ENCODE data around the gene NEK6. TPM values are rescaled to one million over a fixed set of nuclear protein-coding genes. Genes with fewer than 3 reads are reported as not detected.

NEK6 gene
- total RNA-seq, 2 experiments from 2014 or later = 0.89 to 1.7 TPM

DNA sequence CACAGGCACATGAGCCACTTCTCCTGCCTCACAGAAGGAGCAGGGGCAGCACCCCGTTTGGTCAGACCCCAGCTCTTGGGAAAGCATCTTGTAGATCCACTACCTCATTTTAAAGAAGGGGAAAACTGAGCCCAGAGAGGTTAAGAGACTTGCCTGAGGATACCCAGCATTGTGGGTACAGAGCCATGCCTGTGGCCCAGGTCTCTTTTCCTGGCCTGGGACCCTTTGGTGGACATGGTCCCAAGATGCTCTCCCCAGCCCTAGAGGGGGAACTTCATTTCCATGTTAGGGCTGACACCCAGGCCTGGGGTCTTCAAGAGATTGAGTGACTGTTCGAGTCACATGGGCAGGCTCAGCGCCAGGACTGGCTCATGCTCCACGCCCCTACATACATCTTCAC is 64.2 kb downstream of the NEK6 start:
- H3K27ac ChIP-seq (ENCODE audit: low read depth in 1 of 2, low read length in 2 of 2) = no peak overlapping the region
- no peaks in the 10 kb centered on the region for H3K9me3 Mint-ChIP-seq
- intact Hi-C loops (cut with DNase I, micrococcal nuclease) = loop anchor here in 1 of 2 experiments (2.0 kb wide), 1 partner anchor 195 kb away; no protein-coding TSS in a partner anchor
- TF ChIP-seq, protein P1, sequence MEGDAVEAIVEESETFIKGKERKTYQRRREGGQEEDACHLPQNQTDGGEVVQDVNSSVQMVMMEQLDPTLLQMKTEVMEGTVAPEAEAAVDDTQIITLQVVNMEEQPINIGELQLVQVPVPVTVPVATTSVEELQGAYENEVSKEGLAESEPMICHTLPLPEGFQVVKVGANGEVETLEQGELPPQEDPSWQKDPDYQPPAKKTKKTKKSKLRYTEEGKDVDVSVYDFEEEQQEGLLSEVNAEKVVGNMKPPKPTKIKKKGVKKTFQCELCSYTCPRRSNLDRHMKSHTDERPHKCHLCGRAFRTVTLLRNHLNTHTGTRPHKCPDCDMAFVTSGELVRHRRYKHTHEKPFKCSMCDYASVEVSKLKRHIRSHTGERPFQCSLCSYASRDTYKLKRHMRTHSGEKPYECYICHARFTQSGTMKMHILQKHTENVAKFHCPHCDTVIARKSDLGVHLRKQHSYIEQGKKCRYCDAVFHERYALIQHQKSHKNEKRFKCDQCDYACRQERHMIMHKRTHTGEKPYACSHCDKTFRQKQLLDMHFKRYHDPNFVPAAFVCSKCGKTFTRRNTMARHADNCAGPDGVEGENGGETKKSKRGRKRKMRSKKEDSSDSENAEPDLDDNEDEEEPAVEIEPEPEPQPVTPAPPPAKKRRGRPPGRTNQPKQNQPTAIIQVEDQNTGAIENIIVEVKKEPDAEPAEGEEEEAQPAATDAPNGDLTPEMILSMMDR (IDR thresholded peaks at IDR 0.05) = no peak
- DNase-seq (no peak), ATAC-seq (ENCODE audit: poor library complexity) (no peak)
- no peaks in the 10 kb centered on the region for H3K36me3 Mint-ChIP-seq (ENCODE audit: low read depth)
- H3K4me1 Mint-ChIP-seq (ENCODE audit: low read depth) = no peaks in the 10 kb centered on the region
- H3K4me3 Mint-ChIP-seq = no peak overlapping the region
- H3K36me3 ChIP-seq (ENCODE audit: insufficient read depth, low read length) = peaks cover 2% of the 10 kb centered on the region
- POLR2A ChIA-PET = no interaction called here
- CTCF ChIA-PET = interaction anchor here (1.2 kb wide), 1 partner anchor 195 kb away, joined by 3 read pairs; no protein-coding TSS in a partner anchor
- H3K9me3 ChIP-seq (ENCODE audit: control insufficient read depth in 1 of 2, insufficient read depth in 1 of 2, low read length in 2 of 2) = no peaks in the 10 kb centered on the region
- no peaks in the 10 kb centered on the region for H3K27me3 Mint-ChIP-seq
- H3K27me3 ChIP-seq (ENCODE audit: control insufficient read depth in 1 of 2, insufficient read depth in 2 of 2, low read length in 2 of 2) = no peaks in the 10 kb centered on the region
- H3K4me3 ChIP-seq (ENCODE audit: low read length) = no peak overlapping the region
- H3K27ac Mint-ChIP-seq = no peak overlapping the region
- peaks cover 11% of the 10 kb centered on the region for H3K4me1 ChIP-seq (ENCODE audit: insufficient read depth, low read length)

DNA sequence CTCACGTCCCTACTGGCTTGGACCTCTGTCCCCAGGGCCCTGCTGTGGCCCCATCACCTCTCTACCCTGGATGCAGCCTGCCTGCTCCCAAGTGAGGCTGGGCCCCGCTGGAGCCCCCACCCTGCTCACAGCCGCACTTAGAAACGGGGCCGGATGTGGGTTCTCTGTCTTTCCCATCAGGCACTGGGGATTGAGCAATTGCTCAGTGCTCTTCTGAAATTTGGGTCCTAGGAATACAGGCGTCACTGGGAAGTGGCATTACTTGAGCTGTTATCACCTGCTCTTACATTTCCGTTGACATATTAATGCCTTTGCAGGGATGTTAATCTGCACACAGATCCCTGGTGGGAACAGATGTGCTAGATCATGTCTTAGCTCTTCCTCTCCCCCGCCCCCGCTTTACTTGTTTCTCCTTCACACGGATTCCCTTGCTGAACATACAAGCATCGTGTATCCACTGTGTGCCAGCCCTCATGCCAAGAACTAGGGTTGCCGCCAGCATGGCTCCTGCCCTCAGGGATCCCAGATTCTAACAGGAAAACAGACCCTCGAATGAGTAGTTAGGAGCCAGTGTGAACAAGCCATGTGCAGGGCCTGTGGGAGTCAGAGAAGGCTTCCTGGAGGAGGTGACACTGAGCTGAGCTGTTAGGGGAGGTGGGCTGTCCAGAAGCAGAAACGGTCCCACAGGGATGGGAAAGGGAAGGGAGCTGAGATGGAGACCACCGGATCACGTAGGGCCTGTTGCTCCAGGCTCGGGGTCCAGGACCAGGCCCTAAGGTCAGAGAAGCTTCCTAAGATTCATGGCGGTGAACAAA is 65.1 kb downstream of the NEK6 start:
- H3K27ac Mint-ChIP-seq = no peak overlapping the region
- intact Hi-C loops (cut with DNase I, micrococcal nuclease) = no loop called here
- Histone ChIP-seq H3K27me3 (ENCODE audit: control insufficient read depth in 1 of 2, insufficient read depth in 2 of 2, low read length in 2 of 2) (no peaks in the 10 kb centered on the region), H3K27ac (ENCODE audit: low read depth in 1 of 2, low read length in 2 of 2) (no peak overlapping the region), H3K4me1 (ENCODE audit: insufficient read depth, low read length) (peaks cover 11% of the 10 kb centered on the region), H3K36me3 (ENCODE audit: insufficient read depth, low read length) (peaks cover 8% of the 10 kb centered on the region), H3K9me3 (ENCODE audit: control insufficient read depth in 1 of 2, insufficient read depth in 1 of 2, low read length in 2 of 2) (no peaks in the 10 kb centered on the region), H3K4me3 (ENCODE audit: low read length) (no peak overlapping the region)
- H3K36me3 Mint-ChIP-seq (ENCODE audit: low read depth) = no peaks in the 10 kb centered on the region
- DNase-seq (peak in 1 of 14 experiments; percentile 7), ATAC-seq (ENCODE audit: poor library complexity) (no peak)
- TF ChIP-seq, protein P1 (IDR thresholded peaks at IDR 0.05) = no peak
- H3K27me3 Mint-ChIP-seq = no peaks in the 10 kb centered on the region
- no peaks in the 10 kb centered on the region for H3K4me1 Mint-ChIP-seq (ENCODE audit: low read depth)
- no peak overlapping the region for H3K4me3 Mint-ChIP-seq
- ChIA-PET CTCF (no interaction called here), POLR2A (interaction anchor here (0.6 kb wide), 1 partner anchor 64 kb away, joined by 3 read pairs; no protein-coding TSS in a partner anchor)
- H3K9me3 Mint-ChIP-seq = no peaks in the 10 kb centered on the region

DNA sequence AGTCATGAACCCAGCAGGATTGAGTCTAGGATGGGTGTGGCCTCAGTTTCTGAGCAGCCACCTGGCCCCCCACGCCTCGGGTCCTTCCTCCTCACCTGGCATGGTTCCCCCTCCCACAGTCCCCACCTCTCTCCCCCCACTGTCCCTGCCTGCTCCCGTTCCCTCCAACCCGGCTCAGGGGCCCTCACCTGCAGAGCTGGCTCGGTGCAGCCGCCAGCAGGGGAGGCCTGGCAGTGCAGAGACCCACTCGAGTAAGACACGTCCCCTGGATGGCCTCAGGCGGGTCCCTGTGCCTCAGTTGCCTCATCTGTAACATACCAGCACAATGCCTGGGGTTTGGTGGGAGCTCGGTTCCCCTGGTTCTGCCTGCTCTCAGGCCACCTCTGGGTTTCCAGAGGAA is 66.2 kb downstream of the NEK6 start:
- no peaks in the 10 kb centered on the region for H3K27me3 ChIP-seq (ENCODE audit: control insufficient read depth in 1 of 2, insufficient read depth in 2 of 2, low read length in 2 of 2)
- intact Hi-C loops (cut with DNase I, micrococcal nuclease) = no loop called here
- Mint-ChIP-seq H3K27me3 (no peaks in the 10 kb centered on the region), H3K36me3 (ENCODE audit: low read depth) (no peaks in the 10 kb centered on the region), H3K4me3 (no peak overlapping the region), H3K27ac (no peak overlapping the region), H3K9me3 (no peaks in the 10 kb centered on the region), H3K4me1 (ENCODE audit: low read depth) (no peaks in the 10 kb centered on the region)
- ATAC-seq (ENCODE audit: poor library complexity) = no peak
- peaks cover 11% of the 10 kb centered on the region for H3K4me1 ChIP-seq (ENCODE audit: insufficient read depth, low read length)
- no peaks in the 10 kb centered on the region for H3K9me3 ChIP-seq (ENCODE audit: control insufficient read depth in 1 of 2, insufficient read depth in 1 of 2, low read length in 2 of 2)
- ChIA-PET POLR2A (no interaction called here), CTCF (no interaction called here)
- H3K36me3 ChIP-seq (ENCODE audit: insufficient read depth, low read length) = peaks cover 8% of the 10 kb centered on the region
- TF ChIP-seq, protein P1 (IDR thresholded peaks at IDR 0.05) = no peak
- H3K27ac ChIP-seq (ENCODE audit: low read depth in 1 of 2, low read length in 2 of 2) = no peak overlapping the region
- no peak overlapping the region for H3K4me3 ChIP-seq (ENCODE audit: low read length)
- DNase-seq = no peak
